Loucy (cell line): Measurements from ENCODE around the gene KLK6.

Experiments used
- H2AFZ ChIP-seq: fragments of 200-600 bp; sonication (generic); 2 replicates; pipeline ENCODE4 v1.6.0; 2016; ENCODE audit warnings: antibody characterized with exemption, mild to moderate bottlenecking, low read length, moderate library complexity
- H3F3A ChIP-seq: fragments of 200-600 bp; 2 replicates; pipeline ENCODE4 v1.6.0; 2016; ENCODE audit warnings: antibody characterized with exemption, low read depth, mild to moderate bottlenecking
- H3K27me3 ChIP-seq: fragments of 200-600 bp; sonication (generic); 2 replicates; pipeline ENCODE4 v1.6.1; 2014; ENCODE audit warnings: low read length, mild to moderate bottlenecking; ENCODE audit not compliant: insufficient read depth, poor library complexity, severe bottlenecking
- H3K36me3 ChIP-seq: fragments of 200-600 bp; sonication (generic); 2 replicates; pipeline ENCODE4 v1.6.1; 2016; ENCODE audit warnings: low read length; ENCODE audit not compliant: insufficient read depth
- H3K4me1 ChIP-seq: fragments of 200-600 bp; sonication (generic); 2 replicates; pipeline ENCODE4 v1.5.1; 2014; ENCODE audit warnings: low read length, mild to moderate bottlenecking; ENCODE audit not compliant: insufficient read depth, poor library complexity, severe bottlenecking
- H3K4me2 ChIP-seq: fragments of 200-600 bp; sonication (generic); 2 replicates; pipeline ENCODE4 v1.6.0; 2014; ENCODE audit warnings: antibody characterized with exemption, low read length, low read depth, mild to moderate bottlenecking; ENCODE audit not compliant: poor library complexity, severe bottlenecking
- H3K4me3 ChIP-seq: fragments of 200-600 bp; sonication (generic); 2 replicates; pipeline ENCODE4 v1.5.1; 2014; ENCODE audit warnings: low read length, mild to moderate bottlenecking, mixed read lengths; ENCODE audit not compliant: poor library complexity, severe bottlenecking
- H3K79me2 ChIP-seq: fragments of 200-600 bp; sonication (generic); 2 replicates; pipeline ENCODE4 v1.6.1; 2014; ENCODE audit warnings: low read length; ENCODE audit not compliant: insufficient read depth
- H3K9ac ChIP-seq: fragments of 200-600 bp; sonication (generic); 2 replicates; pipeline ENCODE4 v1.6.0; 2014; ENCODE audit warnings: mild to moderate bottlenecking, low read depth, low read length, moderate library complexity; ENCODE audit not compliant: poor library complexity, severe bottlenecking
- H3K9me2 ChIP-seq: fragments of 200-600 bp; sonication (generic); replicated peaks from 2 replicates; pipeline ENCODE4 v1.6.1; 2016; ENCODE audit warnings: low read depth, low read length, mixed read lengths
- H3K9me3 ChIP-seq: fragments of 200-600 bp; sonication (generic); 2 replicates; pipeline ENCODE4 v1.6.1; 2014; ENCODE audit warnings: mild to moderate bottlenecking, antibody characterized with exemption, low read length, low read depth; ENCODE audit not compliant: insufficient read depth
- H4K20me1 ChIP-seq: fragments of 200-600 bp; sonication (generic); 2 replicates; pipeline ENCODE4 v1.6.0; 2014; ENCODE audit warnings: antibody characterized with exemption, low read length, mild to moderate bottlenecking; ENCODE audit not compliant: insufficient read depth, poor library complexity, severe bottlenecking
- CTCF ChIP-seq: fragments of 200-600 bp; sonication (generic); conservative IDR thresholded peaks from 2 replicates; pipeline ENCODE4 v1.5.1; 2014; ENCODE audit warnings: mild to moderate bottlenecking, antibody characterized with exemption, low read length
- EZH2phosphoT487 ChIP-seq: fragments of 200-600 bp; IDR thresholded peaks from 2 replicates; pipeline ENCODE4 v1.6.1; 2018; ENCODE audit warnings: antibody characterized with exemption, mild to moderate bottlenecking, moderate library complexity, borderline replicate concordance

The KLK6 gene

GRCh38 chr19:50980208-50980607 lies 10.8 kb upstream of the KLK6 start:
- H3K4me3 ChIP-seq: no peak overlapping the region
- no peaks in the 10 kb centered on the region for H3K9me2 ChIP-seq
- no peaks in the 10 kb centered on the region for H3F3A ChIP-seq
- no peaks in the 10 kb centered on the region for H3K79me2 ChIP-seq
- no peaks in the 10 kb centered on the region for H3K9me3 ChIP-seq
- TF ChIP-seq CTCF (no peak), EZH2phosphoT487 (no peak)
- H2AFZ ChIP-seq: no peak overlapping the region
- no peak overlapping the region for H3K4me2 ChIP-seq
- H4K20me1 ChIP-seq: no peaks in the 10 kb centered on the region
- H3K4me1 ChIP-seq: no peaks in the 10 kb centered on the region
- no peak overlapping the region for H3K9ac ChIP-seq
- H3K36me3 ChIP-seq: no peaks in the 10 kb centered on the region
- no peaks in the 10 kb centered on the region for H3K27me3 ChIP-seq

GRCh38 chr19:50979758-50980157 lies 10.4 kb upstream of the KLK6 start:
- Histone ChIP-seq H3K27me3 (no peaks in the 10 kb centered on the region), H3K4me2 (no peak overlapping the region), H3F3A (no peaks in the 10 kb centered on the region)

GRCh38 chr19:50978772-50979390 lies 9.5 kb upstream of the KLK6 start:
- H3F3A ChIP-seq: no peaks in the 10 kb centered on the region
- H2AFZ ChIP-seq: no peak overlapping the region
- H3K9ac ChIP-seq: no peak overlapping the region
- H3K36me3 ChIP-seq: no peaks in the 10 kb centered on the region
- no peak overlapping the region for H3K4me2 ChIP-seq
- H3K9me2 ChIP-seq: no peaks in the 10 kb centered on the region
- H4K20me1 ChIP-seq: no peaks in the 10 kb centered on the region
- TF ChIP-seq CTCF (no peak), EZH2phosphoT487 (no peak)
- H3K4me1 ChIP-seq: no peaks in the 10 kb centered on the region
- H3K4me3 ChIP-seq: no peak overlapping the region
- H3K79me2 ChIP-seq: no peaks in the 10 kb centered on the region
- H3K9me3 ChIP-seq: no peaks in the 10 kb centered on the region
- no peaks in the 10 kb centered on the region for H3K27me3 ChIP-seq

More at GRCh38 chr19:50979758-50980157, 10.4 kb upstream of the KLK6 start:
- H4K20me1 ChIP-seq: no peaks in the 10 kb centered on the region
- H3K36me3 ChIP-seq: no peaks in the 10 kb centered on the region
- no peaks in the 10 kb centered on the region for H3K4me1 ChIP-seq
- no peaks in the 10 kb centered on the region for H3K9me2 ChIP-seq
- no peak overlapping the region for H3K4me3 ChIP-seq
- TF ChIP-seq EZH2phosphoT487 (no peak), CTCF (no peak)
- no peaks in the 10 kb centered on the region for H3K9me3 ChIP-seq
- no peaks in the 10 kb centered on the region for H3K79me2 ChIP-seq
- H2AFZ ChIP-seq: no peak overlapping the region
- H3K9ac ChIP-seq: no peak overlapping the region
